Endodermal cell (in vitro differentiated cells): ENCODE results near the gene PIP5KL1. TPM values are rescaled to one million over a fixed set of nuclear protein-coding genes. Genes with fewer than 3 reads are reported as not detected.
A peak's percentile ranks its signal among the peaks of the same experiment; 100 is the strongest.

Experiments used
- DNase-seq: peaks from one replicate; pipeline ENCODE4 v3.0.0-alpha.2; 2017
- H3K27ac ChIP-seq: 2 replicates; pipeline ENCODE4 v1.5.1; 2013; ENCODE audit warnings: mild to moderate bottlenecking, low read depth, low read length, moderate library complexity
- H3K27me3 ChIP-seq: 2 replicates; pipeline ENCODE4 v1.6.1; 2013; ENCODE audit warnings: mild to moderate bottlenecking, low read length, moderate library complexity; ENCODE audit not compliant: insufficient read depth, control insufficient read depth, poor library complexity, severe bottlenecking
- H3K36me3 ChIP-seq: 2 replicates; pipeline ENCODE4 v1.7.0; 2013; ENCODE audit warnings: mild to moderate bottlenecking, low read length, moderate library complexity; ENCODE audit not compliant: control insufficient read depth, insufficient read depth
- H3K4me1 ChIP-seq: one replicate; pipeline ENCODE4 v1.7.0; 2013; ENCODE audit warnings: low read length; ENCODE audit not compliant: control insufficient read depth, insufficient read depth
- H3K4me3 ChIP-seq: 2 replicates; pipeline ENCODE4 v1.5.1; 2013; ENCODE audit warnings: mild to moderate bottlenecking, low read length, moderate library complexity
- H3K9ac ChIP-seq: 2 replicates; pipeline ENCODE4 v1.6.1; 2013; ENCODE audit warnings: mild to moderate bottlenecking, low read length, moderate library complexity; ENCODE audit not compliant: poor library complexity, severe bottlenecking; ENCODE audit errors: extremely low read depth
- H3K9me3 ChIP-seq: 2 replicates; pipeline ENCODE4 v1.6.1; 2013; ENCODE audit warnings: mild to moderate bottlenecking, low read length, moderate library complexity; ENCODE audit not compliant: control insufficient read depth
- H3K27ac Mint-ChIP-seq: 2 replicates; pipeline ENCODE4 v1.8.0; 2020; ENCODE audit warnings: mixed read lengths
- H3K27me3 Mint-ChIP-seq: 2 replicates; pipeline ENCODE4 v1.8.0; 2021; ENCODE audit warnings: mild to moderate bottlenecking, mixed read lengths; ENCODE audit not compliant: insufficient read depth
- H3K36me3 Mint-ChIP-seq: 2 replicates; pipeline ENCODE4 v1.8.0; 2020; ENCODE audit warnings: low read depth, mixed read lengths
- H3K4me1 Mint-ChIP-seq: 2 replicates; pipeline ENCODE4 v1.8.0; 2020; ENCODE audit warnings: mixed read lengths
- H3K4me3 Mint-ChIP-seq: 2 replicates; pipeline ENCODE4 v1.8.0; 2020; ENCODE audit warnings: mild to moderate bottlenecking, moderate library complexity, mixed read lengths
- H3K9me3 Mint-ChIP-seq: 2 replicates; pipeline ENCODE4 v1.8.0; 2020; ENCODE audit warnings: mild to moderate bottlenecking, mixed read lengths
- CTCF ChIP-seq: fragments of 200-600 bp; sonication (generic); conservative IDR thresholded peaks from 2 replicates; pipeline ENCODE4 v1.5.0; 2021; ENCODE audit warnings: antibody characterized with exemption, mild to moderate bottlenecking
- WGBS, 2 experiments: methylation state at CpG; one replicate each; pipeline versions ENCODE4 v1.1.5 to v1.1.7; 2013; ENCODE audit warnings: missing lambda C conversion rate in 2 of 2, mixed read lengths in 1 of 2; ENCODE audit not compliant: insufficient coverage in 1 of 2, insufficient read length in 1 of 2; 5-methylcytosine and 5-hydroxymethylcytosine counted together
- total RNA-seq, 2 donors: library from RNA; stranded (reverse); fragmentation: NEBNext Ultra II Directional in 1 of 2; extraction: Animal tissue kit (Norgen Biotek cat#: 25700) in 1 of 2; gene quantifications; 2 replicates in 1 of 2; 3 replicates in 1 of 2; pipeline ENCODE4 v1.2.1, GENCODE V29; 2021

The PIP5KL1 gene
- total RNA-seq, 2 donors from 2014 or later = 6.6 to 9.3 TPM

GRCh38 chr9:127942216-127943010 lies 11.8 kb upstream of the PIP5KL1 start:
- H3K36me3 ChIP-seq = peaks cover 36% of the 10 kb centered on the region
- no peaks in the 10 kb centered on the region for H3K9me3 ChIP-seq
- H3K27ac ChIP-seq = no peak overlapping the region
- no peaks in the 10 kb centered on the region for H3K27me3 Mint-ChIP-seq
- peaks cover 21% of the 10 kb centered on the region for H3K36me3 Mint-ChIP-seq
- peak overlapping the region; percentile 48 for H3K27ac Mint-ChIP-seq
- H3K4me1 ChIP-seq = no peaks in the 10 kb centered on the region
- no peak overlapping the region for H3K9ac ChIP-seq
- 78 to 80% methylated on average over 13 to 18 of the region's 18 CpGs for WGBS, 2 experiments
- peak; percentile 96 for TF ChIP-seq CTCF
- no peaks in the 10 kb centered on the region for H3K9me3 Mint-ChIP-seq
- no peak overlapping the region for H3K4me3 ChIP-seq
- no peaks in the 10 kb centered on the region for H3K27me3 ChIP-seq
- H3K4me3 Mint-ChIP-seq = no peak overlapping the region
- DNase-seq = peak; percentile 93
- H3K4me1 Mint-ChIP-seq = peaks cover 6% of the 10 kb centered on the region

GRCh38 chr9:127941961-127942215 lies 11.3 kb upstream of the PIP5KL1 start:
- H3K27me3 Mint-ChIP-seq = no peaks in the 10 kb centered on the region
- H3K4me1 ChIP-seq = no peaks in the 10 kb centered on the region
- H3K9ac ChIP-seq = no peak overlapping the region
- no peaks in the 10 kb centered on the region for H3K27me3 ChIP-seq
- peaks cover 36% of the 10 kb centered on the region for H3K36me3 ChIP-seq
- no peak for TF ChIP-seq CTCF
- H3K4me3 Mint-ChIP-seq = no peak overlapping the region
- H3K4me1 Mint-ChIP-seq = peaks cover 9% of the 10 kb centered on the region
- no peak overlapping the region for H3K27ac ChIP-seq
- no peaks in the 10 kb centered on the region for H3K9me3 Mint-ChIP-seq
- H3K9me3 ChIP-seq = no peaks in the 10 kb centered on the region
- H3K27ac Mint-ChIP-seq = no peak overlapping the region
- H3K36me3 Mint-ChIP-seq = peaks cover 19% of the 10 kb centered on the region
- 96% methylated on average over 3 of the region's 3 CpGs for WGBS, 2 experiments
- no peak for DNase-seq
- no peak overlapping the region for H3K4me3 ChIP-seq

- Histone ChIP-seq H3K27me3 (no peaks in the 10 kb centered on the region), H3K4me1 (no peaks in the 10 kb centered on the region), H3K36me3 (peaks cover 36% of the 10 kb centered on the region), H3K4me3 (no peak overlapping the region), H3K9me3 (no peaks in the 10 kb centered on the region), H3K27ac (no peak overlapping the region), H3K9ac (no peak overlapping the region)
- Mint-ChIP-seq H3K9me3 (no peaks in the 10 kb centered on the region), H3K4me1 (peaks cover 12% of the 10 kb centered on the region), H3K27ac (no peak overlapping the region), H3K4me3 (no peak overlapping the region), H3K36me3 (peaks cover 19% of the 10 kb centered on the region), H3K27me3 (no peaks in the 10 kb centered on the region)
- 86 to 100% methylated on average over 10 to 18 of the region's 18 CpGs for WGBS, 2 experiments
- no peak for TF ChIP-seq CTCF
- DNase-seq = no peak
Measured at GRCh38 chr9:127941062-127941960, 10.7 kb upstream of the PIP5KL1 start.
